Naive thymus-derived CD8-positive, alpha-beta T cell (primary cell): ENCODE results near the gene SORBS2. TPM values are rescaled to one million over a fixed set of nuclear protein-coding genes. Genes with fewer than 3 reads are reported as not detected.

ENCODE experiments used
- ATAC-seq, 2 donors: fragments of 150-1000 bp; cut with Tn5 transposase in 1 of 2; sonication (Bioruptor Pico), chemical (Tn5 transposase) in 1 of 2; 1 replicate in 1 of 2; 2 replicates in 1 of 2; pipeline ENCODE4 v1.10.0; 2021; ENCODE audit warnings: mild to moderate bottlenecking in 2 of 2, moderate library complexity in 2 of 2
- POLR2A ChIA-PET: fragments of 350-600 bp; sonication (Branson Sonifier 250); formaldehyde crosslinking; loops from one replicate; lab custom pipeline; 2021; ENCODE audit warnings: antibody characterized with exemption; lab: Charles Lee
- DNase-seq, 10 donors: peaks; one replicate each; pipeline versions ENCODE4 v3.0.0 to v3.0.0-alpha.2; 2020 to 2022
- H3K27ac Mint-ChIP-seq, 10 donors: one replicate each; pipeline ENCODE4 v1.8.0; 2020 to 2022; ENCODE audit warnings: mild to moderate bottlenecking in 10 of 10, mixed read lengths in 10 of 10, moderate library complexity in 4 of 10, inconsistent platforms in 1 of 10
- H3K27me3 Mint-ChIP-seq, 5 donors: one replicate each; pipeline ENCODE4 v1.8.0; 2021 to 2022; ENCODE audit warnings: mixed read lengths in 5 of 5
- H3K36me3 Mint-ChIP-seq, 3 donors: one replicate each; pipeline ENCODE4 v1.8.0; 2020 to 2022; ENCODE audit warnings: mixed read lengths in 3 of 3, mild to moderate bottlenecking in 2 of 3, inconsistent platforms in 1 of 3
- H3K4me1 Mint-ChIP-seq, 4 donors: one replicate each; pipeline ENCODE4 v1.8.0; 2021 to 2022; ENCODE audit warnings: mixed read lengths in 4 of 4
- H3K4me3 Mint-ChIP-seq, 10 donors: one replicate each; pipeline ENCODE4 v1.8.0; 2020 to 2022; ENCODE audit warnings: mild to moderate bottlenecking in 10 of 10, mixed read lengths in 10 of 10, moderate library complexity in 6 of 10, inconsistent platforms in 1 of 10
- H3K9me3 Mint-ChIP-seq, 9 donors: one replicate each; pipeline ENCODE4 v1.8.0; 2020 to 2022; ENCODE audit warnings: mixed read lengths in 9 of 9, mild to moderate bottlenecking in 3 of 9, inconsistent platforms in 1 of 9, moderate library complexity in 1 of 9
- polyA plus RNA-seq, 3 donors: library from polyadenylated mRNA; unstranded; fragments of 300-500 nt; fragmentation: Illumina TruSeq; gene quantifications; one replicate each; pipeline ENCODE4 v1.2.3, GENCODE V29; 2021
- total RNA-seq, 8 experiments: library from RNA in 2 of 8; stranded (reverse) in 2 of 8; gene quantifications; one replicate each; pipeline ENCODE4 v1.2.3 and lab custom pipeline; 2021 to 2026

SORBS2 gene
- total and polyA plus RNA-seq, 5 experiments from 2014 or later = 1.4 TPM; not detected in 4

DNA sequence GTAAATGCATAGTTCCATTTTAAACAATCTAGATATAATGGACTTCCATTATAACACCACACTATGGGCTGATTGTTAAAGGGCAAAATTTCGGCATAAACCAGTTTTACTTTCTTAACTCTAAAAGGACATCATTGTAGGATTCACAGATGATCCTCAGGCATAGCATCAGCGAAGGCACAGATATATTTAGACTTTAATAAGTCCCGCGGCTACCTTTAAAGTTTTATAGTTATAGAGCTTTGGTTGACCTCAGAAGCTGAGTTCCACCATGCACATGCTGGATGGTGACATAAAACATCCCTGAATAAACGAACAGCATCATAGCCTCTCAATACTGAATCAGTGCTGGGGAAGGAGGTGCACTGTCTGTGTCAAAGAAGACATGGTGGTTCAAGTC, 151.7 kb downstream of the SORBS2 start:
- H3K36me3 Mint-ChIP-seq = no peaks in the 10 kb centered on the region
- H3K9me3 Mint-ChIP-seq = peaks cover 0 to 2% (median 0%) of the 10 kb centered on the region in 9 donors
- H3K4me3 Mint-ChIP-seq = no peak overlapping the region
- no peak for DNase-seq
- POLR2A ChIA-PET = no interaction called here
- no peak overlapping the region for H3K27ac Mint-ChIP-seq
- no peak for ATAC-seq
- no peaks in the 10 kb centered on the region for H3K4me1 Mint-ChIP-seq
- peaks cover 3 to 19% (median 9%) of the 10 kb centered on the region in 5 donors for H3K27me3 Mint-ChIP-seq

DNA sequence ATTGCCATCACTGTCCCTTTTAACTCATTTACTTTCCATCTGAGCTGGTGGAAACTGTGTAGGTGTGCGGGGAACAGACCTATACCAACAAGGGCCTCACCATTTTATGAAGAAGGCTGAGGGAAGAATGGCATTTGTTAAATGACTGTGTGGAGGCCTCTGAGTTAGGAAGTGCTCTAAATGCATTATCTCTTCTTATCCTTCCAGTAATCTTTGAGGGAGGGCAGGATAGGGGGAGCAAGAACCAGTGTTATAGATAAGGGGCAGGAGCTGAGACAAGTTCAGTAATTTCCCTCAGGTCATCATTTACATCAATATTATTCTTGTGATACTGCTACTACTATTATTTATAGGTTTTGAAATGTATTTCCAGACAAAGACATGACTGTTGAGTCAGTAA, 154.3 kb downstream of the SORBS2 start:
- Mint-ChIP-seq H3K27ac (no peak overlapping the region), H3K27me3 (peaks cover 3 to 15% (median 8%) of the 10 kb centered on the region in 5 donors), H3K36me3 (no peaks in the 10 kb centered on the region), H3K9me3 (peaks cover 0 to 2% (median 0%) of the 10 kb centered on the region in 9 donors), H3K4me1 (no peaks in the 10 kb centered on the region), H3K4me3 (no peak overlapping the region)
- DNase-seq = no peak
- POLR2A ChIA-PET = no interaction called here
- no peak for ATAC-seq

DNA sequence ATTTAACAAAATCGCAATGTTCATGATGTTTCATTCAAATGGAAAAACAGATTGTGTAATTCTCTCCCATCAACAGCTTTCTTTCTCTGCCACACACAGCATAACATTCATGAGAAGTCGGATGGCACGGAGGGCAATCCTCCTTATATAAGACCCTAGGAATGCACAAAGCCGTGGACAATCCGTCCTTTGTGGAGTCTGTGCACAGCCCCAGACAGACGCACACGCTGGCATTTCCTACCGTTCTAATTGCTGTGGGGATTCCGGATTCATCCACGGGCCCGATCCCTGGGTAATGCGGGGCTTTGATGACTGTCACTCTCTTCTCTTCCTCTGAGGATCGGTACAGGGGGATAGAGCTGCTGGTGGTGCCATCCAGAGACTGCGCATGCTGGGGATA, 154.8 kb downstream of the SORBS2 start:
- DNase-seq = no peak
- no peak for ATAC-seq
- H3K9me3 Mint-ChIP-seq = peaks cover 0 to 2% (median 0%) of the 10 kb centered on the region in 9 donors
- no peak overlapping the region for H3K4me3 Mint-ChIP-seq
- peaks cover 3 to 15% (median 9%) of the 10 kb centered on the region in 5 donors for H3K27me3 Mint-ChIP-seq
- no peak overlapping the region for H3K27ac Mint-ChIP-seq
- POLR2A ChIA-PET = no interaction called here
- no peaks in the 10 kb centered on the region for H3K4me1 Mint-ChIP-seq
- no peaks in the 10 kb centered on the region for H3K36me3 Mint-ChIP-seq

DNA sequence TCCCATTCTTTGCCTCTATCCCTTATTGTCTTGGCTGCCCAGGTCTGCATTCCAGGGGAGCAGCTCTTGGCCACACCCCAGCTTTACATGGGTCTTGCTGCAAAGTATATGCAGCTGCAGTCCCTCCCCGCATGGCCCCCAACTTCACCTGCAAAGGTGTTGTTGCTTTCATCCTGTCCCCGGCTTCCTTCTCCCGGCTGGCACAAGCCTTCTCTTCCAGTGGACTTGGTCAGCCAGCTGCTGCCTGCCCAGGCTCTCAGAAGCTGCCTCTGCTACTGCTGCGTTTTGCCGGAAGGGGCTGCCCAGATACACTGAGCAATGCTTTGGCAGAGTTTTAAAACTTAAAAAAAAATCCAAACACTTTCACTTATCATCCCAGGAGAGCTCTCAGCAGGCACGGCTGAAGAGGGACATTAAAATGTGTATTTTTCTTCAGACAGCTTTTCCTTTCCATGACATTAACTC, 155.5 kb downstream of the SORBS2 start:
- ATAC-seq = no peak

DNA sequence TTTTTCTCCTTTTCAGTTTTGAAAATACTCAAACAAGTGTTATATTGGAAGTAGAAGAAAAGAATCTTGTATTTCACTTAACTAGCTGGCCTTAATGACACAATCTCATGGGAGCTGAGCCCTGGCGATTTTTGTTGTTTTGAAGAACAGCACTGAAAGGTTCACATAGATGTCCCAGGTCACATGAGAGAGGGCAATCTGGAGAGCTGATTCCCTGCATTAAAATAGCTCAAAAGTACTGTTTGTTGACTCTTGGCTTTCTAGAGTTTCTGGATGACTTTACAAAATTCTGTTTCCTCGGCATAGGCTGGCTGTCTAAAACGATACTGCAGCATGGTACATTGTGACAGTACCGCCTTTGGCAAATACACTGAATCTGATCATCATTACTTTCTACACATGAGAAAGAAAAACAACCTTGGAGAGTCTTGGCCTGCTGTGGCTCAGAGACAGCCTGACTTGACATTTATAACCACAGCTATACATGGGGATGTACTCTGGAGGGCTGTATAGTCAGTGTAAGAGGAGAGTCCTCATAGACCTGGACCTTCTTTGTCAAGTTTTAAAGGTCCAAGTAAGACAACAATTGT, 156.9 kb downstream of the SORBS2 start:
- Mint-ChIP-seq H3K36me3 (no peaks in the 10 kb centered on the region), H3K27me3 (peaks cover 5 to 15% (median 12%) of the 10 kb centered on the region in 5 donors), H3K4me1 (no peaks in the 10 kb centered on the region), H3K9me3 (no peaks in the 10 kb centered on the region), H3K4me3 (no peak overlapping the region), H3K27ac (no peak overlapping the region)
- no peak for ATAC-seq
- no peak for DNase-seq
- POLR2A ChIA-PET = no interaction called here

More for the DNA sequence above, 155.5 kb downstream of the SORBS2 start:
- H3K4me3 Mint-ChIP-seq = no peak overlapping the region
- no peaks in the 10 kb centered on the region for H3K4me1 Mint-ChIP-seq
- no peak for DNase-seq
- POLR2A ChIA-PET = no interaction called here
- peaks cover 3 to 15% (median 10%) of the 10 kb centered on the region in 5 donors for H3K27me3 Mint-ChIP-seq
- no peaks in the 10 kb centered on the region for H3K9me3 Mint-ChIP-seq
- no peak overlapping the region for H3K27ac Mint-ChIP-seq
- H3K36me3 Mint-ChIP-seq = no peaks in the 10 kb centered on the region

DNA sequence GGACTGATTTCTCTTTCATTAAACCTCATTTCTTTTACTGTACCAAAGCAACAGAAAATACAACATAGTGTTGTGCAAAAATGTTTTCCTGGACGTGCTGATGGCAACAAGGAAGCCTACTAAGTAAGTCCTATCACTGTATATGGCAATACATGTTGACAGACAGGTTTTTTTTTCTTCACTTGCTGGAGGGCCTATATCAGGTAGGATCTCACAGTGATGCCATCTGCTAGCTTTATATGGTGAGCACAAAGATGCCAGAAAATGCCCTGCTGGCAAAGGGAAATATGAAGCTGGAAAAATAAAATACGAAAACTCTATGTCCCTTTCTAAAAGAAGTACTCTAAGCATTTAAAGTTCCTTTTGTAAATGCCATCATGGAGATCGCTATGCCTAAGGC, 157.7 kb downstream of the SORBS2 start:
- POLR2A ChIA-PET = no interaction called here
- Mint-ChIP-seq H3K4me1 (no peaks in the 10 kb centered on the region), H3K27me3 (peaks cover 6 to 20% (median 11%) of the 10 kb centered on the region in 5 donors), H3K4me3 (no peak overlapping the region), H3K27ac (no peak overlapping the region), H3K36me3 (no peaks in the 10 kb centered on the region), H3K9me3 (no peaks in the 10 kb centered on the region)
- DNase-seq = no peak
- no peak for ATAC-seq

DNA sequence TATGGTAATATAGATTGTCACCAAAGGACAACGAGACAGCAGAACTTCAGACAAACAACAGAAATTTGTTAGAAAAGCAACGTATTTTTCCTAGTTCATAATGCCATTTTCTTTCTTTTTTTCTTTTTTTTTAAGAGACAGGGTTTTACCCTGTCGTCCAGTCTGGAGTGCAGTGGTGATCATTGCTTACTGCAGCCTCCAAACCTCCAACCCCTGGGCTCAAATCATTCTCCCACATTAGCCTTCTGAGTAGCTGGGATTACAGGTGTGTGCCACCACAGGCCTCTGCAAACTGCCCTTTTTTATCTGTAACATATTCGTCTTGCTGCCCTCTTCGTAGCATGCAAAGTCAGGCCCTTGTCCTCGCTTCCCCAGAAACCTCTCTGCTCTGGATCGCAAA, 160.1 kb downstream of the SORBS2 start:
- POLR2A ChIA-PET = no interaction called here
- H3K4me3 Mint-ChIP-seq = no peak overlapping the region
- no peaks in the 10 kb centered on the region for H3K4me1 Mint-ChIP-seq
- no peaks in the 10 kb centered on the region for H3K9me3 Mint-ChIP-seq
- no peak overlapping the region for H3K27ac Mint-ChIP-seq
- DNase-seq (no peak), ATAC-seq (no peak)
- peaks cover 6 to 21% (median 11%) of the 10 kb centered on the region in 5 donors for H3K27me3 Mint-ChIP-seq
- no peaks in the 10 kb centered on the region for H3K36me3 Mint-ChIP-seq

DNA sequence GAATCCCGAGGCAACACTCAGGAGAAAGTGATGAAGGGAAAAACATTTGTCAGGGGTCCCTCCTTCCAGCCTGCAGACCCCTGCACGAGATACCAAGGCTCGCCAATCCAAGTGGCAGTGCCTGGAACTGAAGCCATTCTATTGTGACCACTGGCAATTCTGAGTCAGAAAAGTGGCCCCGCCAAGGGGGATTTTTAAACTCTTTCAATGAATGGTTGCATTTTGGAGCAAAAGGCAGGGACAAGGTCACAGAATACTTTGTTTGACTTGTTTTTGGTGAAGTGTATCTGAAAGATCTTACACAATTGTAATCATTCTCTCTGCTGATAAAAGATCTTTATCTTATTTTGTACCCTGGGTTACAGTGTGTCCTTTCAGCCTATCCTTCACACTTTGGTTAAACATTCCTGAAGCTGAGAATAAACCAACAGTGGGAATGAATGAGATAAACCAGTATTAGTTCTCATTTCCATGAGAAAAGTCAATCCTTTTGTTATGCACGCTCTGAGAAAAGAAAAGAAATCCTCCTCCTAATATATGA, 160.8 kb downstream of the SORBS2 start:
- Mint-ChIP-seq H3K9me3 (no peaks in the 10 kb centered on the region), H3K27ac (no peak overlapping the region), H3K36me3 (no peaks in the 10 kb centered on the region), H3K27me3 (peaks cover 4 to 19% (median 12%) of the 10 kb centered on the region in 5 donors), H3K4me1 (no peaks in the 10 kb centered on the region), H3K4me3 (no peak overlapping the region)
- POLR2A ChIA-PET = no interaction called here
- no peak for DNase-seq
- ATAC-seq = no peak

DNA sequence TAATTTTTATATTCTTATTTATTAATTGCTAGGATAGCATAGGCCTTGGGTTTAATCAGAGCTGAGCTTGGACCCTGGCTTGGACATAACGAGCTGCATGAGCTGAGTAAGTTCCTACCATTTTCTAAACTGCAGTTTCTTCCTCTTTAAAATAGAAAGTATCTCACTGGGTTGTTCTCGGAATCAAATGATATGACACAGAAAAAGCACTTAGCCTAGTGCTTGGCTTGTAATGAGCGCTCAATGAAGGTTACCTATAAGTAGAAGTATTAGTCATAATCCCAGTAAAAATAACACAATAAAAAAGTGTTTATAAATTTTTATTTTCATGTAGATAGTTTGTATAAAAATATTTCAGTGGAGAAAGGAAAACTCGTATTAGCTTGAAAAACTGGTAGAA, 163.4 kb downstream of the SORBS2 start:
- Mint-ChIP-seq H3K27me3 (peaks cover 6 to 39% (median 12%) of the 10 kb centered on the region in 5 donors), H3K4me1 (no peaks in the 10 kb centered on the region), H3K27ac (no peak overlapping the region), H3K9me3 (peaks cover 0 to 3% (median 0%) of the 10 kb centered on the region in 9 donors), H3K4me3 (no peak overlapping the region), H3K36me3 (no peaks in the 10 kb centered on the region)
- POLR2A ChIA-PET = no interaction called here
- no peak for ATAC-seq
- DNase-seq = no peak

DNA sequence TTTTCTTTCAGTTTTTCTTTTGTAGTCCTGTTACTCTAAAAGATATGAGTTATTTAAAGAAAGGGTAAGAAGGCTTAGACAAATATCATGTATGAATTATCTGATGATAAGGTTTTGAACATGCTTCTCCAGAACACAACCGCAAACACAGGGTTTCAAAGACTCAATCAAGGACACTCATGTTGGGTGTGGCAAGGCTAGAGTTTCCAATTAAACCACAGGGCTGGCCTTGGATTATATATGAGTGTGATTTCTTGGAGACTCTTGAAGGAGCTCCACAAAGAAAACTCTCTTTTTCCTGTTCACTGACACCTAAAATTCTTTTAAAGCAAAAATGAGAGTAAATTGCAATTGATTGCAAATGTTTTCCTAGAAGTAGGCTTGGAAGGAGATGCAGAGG, 166.6 kb downstream of the SORBS2 start:
- peaks cover 12 to 52% (median 16%) of the 10 kb centered on the region in 5 donors for H3K27me3 Mint-ChIP-seq
- DNase-seq (no peak), ATAC-seq (no peak)
- no peak overlapping the region for H3K27ac Mint-ChIP-seq
- H3K9me3 Mint-ChIP-seq = peaks cover 0 to 3% (median 0%) of the 10 kb centered on the region in 9 donors
- H3K36me3 Mint-ChIP-seq = no peaks in the 10 kb centered on the region
- no peak overlapping the region for H3K4me3 Mint-ChIP-seq
- POLR2A ChIA-PET = no interaction called here
- no peaks in the 10 kb centered on the region for H3K4me1 Mint-ChIP-seq

DNA sequence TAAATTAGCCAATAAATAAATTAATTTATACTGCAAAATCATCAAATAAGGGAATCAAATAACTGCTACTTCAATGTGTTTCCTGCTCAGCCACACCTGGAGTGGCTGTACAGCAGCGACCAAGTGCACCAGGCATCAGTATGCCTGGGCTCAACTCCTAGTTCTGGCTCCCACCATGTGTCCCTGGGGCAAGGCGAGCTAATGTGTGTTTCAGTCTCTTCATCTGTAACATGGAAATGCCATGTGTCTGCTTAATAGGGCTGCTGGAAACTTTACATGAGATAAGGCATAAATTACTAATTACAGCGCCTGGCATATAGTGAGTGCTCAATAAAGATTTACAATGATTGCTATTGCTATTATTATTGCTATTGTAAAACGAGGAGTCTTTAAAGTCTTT, 167.6 kb downstream of the SORBS2 start:
- POLR2A ChIA-PET = no interaction called here
- peaks cover 10 to 48% (median 15%) of the 10 kb centered on the region in 5 donors for H3K27me3 Mint-ChIP-seq
- no peaks in the 10 kb centered on the region for H3K36me3 Mint-ChIP-seq
- no peak for DNase-seq
- H3K9me3 Mint-ChIP-seq = peaks cover 0 to 3% (median 0%) of the 10 kb centered on the region in 9 donors
- H3K4me1 Mint-ChIP-seq = no peaks in the 10 kb centered on the region
- no peak for ATAC-seq
- H3K4me3 Mint-ChIP-seq = no peak overlapping the region
- H3K27ac Mint-ChIP-seq = no peak overlapping the region

DNA sequence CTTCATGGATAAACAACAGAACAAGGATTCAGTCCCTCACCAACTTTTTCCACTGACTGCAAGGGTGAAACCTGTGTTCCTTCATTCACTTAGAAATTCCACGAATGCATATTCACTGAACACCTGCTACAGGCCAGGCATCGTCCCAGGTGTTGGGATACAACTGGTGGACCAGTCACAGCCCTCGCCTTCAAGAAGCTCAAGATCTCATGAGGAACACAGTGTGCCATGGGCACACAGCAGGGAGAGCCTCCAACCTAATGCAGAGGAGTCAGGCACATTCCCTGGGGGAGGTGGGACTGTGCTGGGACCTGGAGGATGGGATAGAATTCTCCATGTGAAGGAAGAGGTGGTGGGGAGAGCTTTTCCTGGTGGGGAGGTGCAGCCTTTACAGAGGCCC, 169.1 kb downstream of the SORBS2 start:
- Mint-ChIP-seq H3K9me3 (peaks cover 0 to 3% (median 0%) of the 10 kb centered on the region in 9 donors), H3K4me1 (peaks cover 0 to 4% (median 2%) of the 10 kb centered on the region in 4 donors), H3K27ac (no peak overlapping the region), H3K27me3 (peaks cover 13 to 56% (median 22%) of the 10 kb centered on the region in 5 donors), H3K36me3 (no peaks in the 10 kb centered on the region), H3K4me3 (no peak overlapping the region)
- no peak for DNase-seq
- no peak for ATAC-seq
- POLR2A ChIA-PET = no interaction called here

DNA sequence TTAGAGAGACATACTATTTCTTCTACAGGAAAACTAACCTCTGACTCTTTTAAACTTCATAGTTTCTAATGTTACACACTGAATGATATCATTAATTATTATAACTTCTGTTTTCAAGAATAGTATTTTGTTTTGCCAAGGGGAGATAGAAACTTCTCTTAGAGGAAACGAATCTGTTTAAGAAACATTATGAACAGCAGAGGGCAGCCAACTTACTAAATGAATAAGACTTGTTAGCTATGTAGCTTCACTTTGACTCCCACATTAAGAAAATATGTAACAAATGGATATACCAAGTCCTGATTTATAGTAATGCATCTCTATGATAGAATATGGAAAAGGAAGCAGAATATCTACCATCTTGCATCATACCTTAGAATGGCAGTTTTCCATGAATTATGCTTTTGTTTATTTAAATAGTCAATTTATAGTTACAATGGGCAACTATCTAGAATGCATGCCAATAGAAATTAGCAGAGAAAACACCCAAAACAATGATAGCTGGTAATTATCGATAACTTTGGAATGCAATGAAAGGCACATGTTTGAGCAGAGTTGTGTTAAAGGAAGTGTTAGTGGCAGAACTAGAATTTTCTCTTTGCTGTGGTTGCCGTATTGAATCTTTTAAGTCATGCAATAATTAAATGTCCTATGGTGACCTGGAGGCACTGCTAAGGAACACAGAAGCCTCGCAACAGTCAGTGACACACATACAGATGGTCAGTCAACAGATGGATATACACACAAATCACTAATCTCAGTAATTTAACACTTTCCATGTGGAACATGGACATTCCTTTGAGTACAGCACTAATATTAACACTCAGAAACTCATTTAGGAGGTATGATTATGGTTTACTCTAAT, 171.0 kb downstream of the SORBS2 start:
- POLR2A ChIA-PET = no interaction called here
- Mint-ChIP-seq H3K4me3 (no peak overlapping the region), H3K9me3 (peaks cover 0 to 3% (median 0%) of the 10 kb centered on the region in 9 donors), H3K4me1 (peaks cover 0 to 6% (median 3%) of the 10 kb centered on the region in 4 donors), H3K27ac (no peak overlapping the region), H3K36me3 (no peaks in the 10 kb centered on the region), H3K27me3 (peaks cover 12 to 57% (median 28%) of the 10 kb centered on the region in 5 donors)
- DNase-seq (peak in 3 of 10 donors; percentile 6 to 14 (median 10)), ATAC-seq (no peak)
